ENCODE results near the gene SLC24A4. TPM values are rescaled to one million over a fixed set of nuclear protein-coding genes. Genes with fewer than 3 reads are reported as not detected.
A peak's percentile ranks its signal among the peaks of the same experiment; 100 is the strongest.

SLC24A4 gene
- total and polyA plus RNA-seq, 7 experiments from 2014 or later, result 0.10 to 15.3 (median 2.1) TPM; not detected in 4

GRCh38 chr14:92448786-92449185 lies 125.8 kb downstream of the SLC24A4 start:
- Histone ChIP-seq H3K4me3 (ENCODE audit: low read length) (no peak overlapping the region), H3K27me3 (ENCODE audit: control insufficient read depth in 2 of 2, insufficient read depth in 2 of 2, low read length in 2 of 2) (no peaks in the 10 kb centered on the region), H3K36me3 (ENCODE audit: control insufficient read depth in 2 of 3, insufficient read depth in 3 of 3, low read length in 3 of 3) (no peaks in the 10 kb centered on the region), H3K4me1 (ENCODE audit: control insufficient read depth in 2 of 2, insufficient read depth in 2 of 2, low read length in 2 of 2) (no peaks in the 10 kb centered on the region), H3K27ac (ENCODE audit: low read depth, low read length) (no peak overlapping the region), H3K9me3 (ENCODE audit: control insufficient read depth in 2 of 3, low read length in 3 of 3) (no peaks in the 10 kb centered on the region)
- ATAC-seq, result no peak
- peaks cover 0 to 5% (median 0%) of the 10 kb centered on the region in 11 donors for H3K9me3 Mint-ChIP-seq
- no peak for DNase-seq
- H3K4me1 Mint-ChIP-seq, result peaks cover 0 to 12% (median 0%) of the 10 kb centered on the region in 7 donors
- CTCF ChIA-PET, result no interaction called here
- H3K27ac Mint-ChIP-seq, result peak overlapping the region in 2 of 9 donors; percentile 36 to 56
- H3K4me3 Mint-ChIP-seq, result no peak overlapping the region
- no peaks in the 10 kb centered on the region for H3K27me3 Mint-ChIP-seq
- H3K36me3 Mint-ChIP-seq, result no peaks in the 10 kb centered on the region
- intact Hi-C loops (cut with micrococcal nuclease), result no loop called here
- POLR2A ChIA-PET, result no interaction called here

- ChIA-PET CTCF (no interaction called here), POLR2A (no interaction called here)
- Mint-ChIP-seq H3K27ac (no peak overlapping the region), H3K27me3 (no peaks in the 10 kb centered on the region), H3K4me1 (peaks cover 0 to 12% (median 0%) of the 10 kb centered on the region in 7 donors), H3K36me3 (no peaks in the 10 kb centered on the region), H3K4me3 (no peak overlapping the region), H3K9me3 (peaks cover 0 to 5% (median 0%) of the 10 kb centered on the region in 11 donors)
- no peaks in the 10 kb centered on the region for H3K27me3 ChIP-seq (ENCODE audit: control insufficient read depth in 2 of 2, insufficient read depth in 2 of 2, low read length in 2 of 2)
- H3K9me3 ChIP-seq (ENCODE audit: control insufficient read depth in 2 of 3, low read length in 3 of 3), result no peaks in the 10 kb centered on the region
- H3K4me1 ChIP-seq (ENCODE audit: control insufficient read depth in 2 of 2, insufficient read depth in 2 of 2, low read length in 2 of 2), result no peaks in the 10 kb centered on the region
- no peak overlapping the region for H3K27ac ChIP-seq (ENCODE audit: low read depth, low read length)
- DNase-seq (no peak), ATAC-seq (no peak)
- no peak overlapping the region for H3K4me3 ChIP-seq (ENCODE audit: low read length)
- H3K36me3 ChIP-seq (ENCODE audit: control insufficient read depth in 2 of 3, insufficient read depth in 3 of 3, low read length in 3 of 3), result no peaks in the 10 kb centered on the region
- intact Hi-C loops (cut with micrococcal nuclease), result no loop called here
These were observed 126.6 kb downstream of the SLC24A4 start for GRCh38 chr14:92449404-92450181.

DNA sequence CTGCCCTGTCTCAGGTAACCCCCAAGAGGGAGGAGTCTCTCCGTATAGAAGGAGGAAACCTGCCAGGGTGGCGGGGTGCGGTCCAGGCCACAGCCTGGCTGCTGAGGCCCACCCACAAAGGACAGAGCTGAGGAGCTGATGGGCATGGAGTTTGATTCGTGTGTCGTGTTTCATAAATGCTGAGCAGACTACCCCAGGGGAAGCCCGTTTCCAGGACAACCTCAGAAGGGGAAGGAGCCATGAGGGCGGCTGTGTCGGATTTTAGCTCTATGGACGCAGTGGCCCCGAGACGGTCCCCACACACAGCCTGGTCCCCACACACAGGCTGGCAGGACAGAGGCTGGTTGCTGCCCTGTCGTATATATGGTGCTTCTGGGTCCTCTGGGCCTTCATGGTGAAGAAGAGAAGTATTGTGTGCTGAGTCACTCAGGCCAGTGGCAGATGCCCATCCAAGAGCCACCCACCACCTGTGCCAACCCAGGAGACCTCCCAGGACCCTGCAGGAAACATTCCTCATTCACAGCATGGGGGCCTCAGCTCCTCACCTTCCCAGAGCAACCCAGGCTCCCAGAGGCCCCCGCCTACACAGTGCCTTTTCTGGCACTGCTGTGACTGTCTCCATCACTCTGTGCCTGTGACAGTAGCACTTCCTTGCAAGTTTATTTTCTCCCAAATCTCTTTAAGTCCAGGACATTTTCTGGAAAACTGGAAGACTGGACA lies 127.5 kb downstream of the SLC24A4 start:
- no peaks in the 10 kb centered on the region for H3K36me3 ChIP-seq (ENCODE audit: control insufficient read depth in 2 of 3, insufficient read depth in 3 of 3, low read length in 3 of 3)
- H3K9me3 Mint-ChIP-seq, result peaks cover 0 to 2% (median 0%) of the 10 kb centered on the region in 11 donors
- H3K36me3 Mint-ChIP-seq, result no peaks in the 10 kb centered on the region
- H3K27me3 Mint-ChIP-seq, result no peaks in the 10 kb centered on the region
- no peak for DNase-seq
- H3K4me1 ChIP-seq (ENCODE audit: control insufficient read depth in 2 of 2, insufficient read depth in 2 of 2, low read length in 2 of 2), result no peaks in the 10 kb centered on the region
- no peak overlapping the region for H3K4me3 ChIP-seq (ENCODE audit: low read length)
- ChIA-PET CTCF (no interaction called here), POLR2A (no interaction called here)
- H3K9me3 ChIP-seq (ENCODE audit: control insufficient read depth in 2 of 3, low read length in 3 of 3), result no peaks in the 10 kb centered on the region
- H3K4me3 Mint-ChIP-seq, result no peak overlapping the region
- H3K27ac ChIP-seq (ENCODE audit: low read depth, low read length), result no peak overlapping the region
- intact Hi-C loops (cut with micrococcal nuclease), result no loop called here
- no peak overlapping the region for H3K27ac Mint-ChIP-seq
- H3K27me3 ChIP-seq (ENCODE audit: control insufficient read depth in 2 of 2, insufficient read depth in 2 of 2, low read length in 2 of 2), result no peaks in the 10 kb centered on the region
- ATAC-seq, result peak; percentile 8
- peaks cover 0 to 12% (median 0%) of the 10 kb centered on the region in 7 donors for H3K4me1 Mint-ChIP-seq

- no peaks in the 10 kb centered on the region for H3K4me1 ChIP-seq (ENCODE audit: control insufficient read depth in 2 of 2, insufficient read depth in 2 of 2, low read length in 2 of 2)
- no peaks in the 10 kb centered on the region for H3K9me3 ChIP-seq (ENCODE audit: control insufficient read depth in 2 of 3, low read length in 3 of 3)
- ATAC-seq (no peak), DNase-seq (peak in 1 of 9 donors; percentile 9)
- Mint-ChIP-seq H3K27ac (no peak overlapping the region), H3K4me1 (peaks cover 0 to 12% (median 0%) of the 10 kb centered on the region in 7 donors), H3K9me3 (peaks cover 0 to 2% (median 0%) of the 10 kb centered on the region in 11 donors), H3K4me3 (no peak overlapping the region), H3K27me3 (no peaks in the 10 kb centered on the region), H3K36me3 (no peaks in the 10 kb centered on the region)
- intact Hi-C loops (cut with micrococcal nuclease), result no loop called here
- ChIA-PET CTCF (interaction anchor here (1.0 kb wide), 1 partner anchor 333 kb away, joined by 3 read pairs; no protein-coding TSS in a partner anchor), POLR2A (no interaction called here)
- H3K27ac ChIP-seq (ENCODE audit: low read depth, low read length), result no peak overlapping the region
- H3K4me3 ChIP-seq (ENCODE audit: low read length), result no peak overlapping the region
- H3K27me3 ChIP-seq (ENCODE audit: control insufficient read depth in 2 of 2, insufficient read depth in 2 of 2, low read length in 2 of 2), result no peaks in the 10 kb centered on the region
- H3K36me3 ChIP-seq (ENCODE audit: control insufficient read depth in 2 of 3, insufficient read depth in 3 of 3, low read length in 3 of 3), result no peaks in the 10 kb centered on the region
These were observed 128.3 kb downstream of the SLC24A4 start for GRCh38 chr14:92451245-92451644.

DNA sequence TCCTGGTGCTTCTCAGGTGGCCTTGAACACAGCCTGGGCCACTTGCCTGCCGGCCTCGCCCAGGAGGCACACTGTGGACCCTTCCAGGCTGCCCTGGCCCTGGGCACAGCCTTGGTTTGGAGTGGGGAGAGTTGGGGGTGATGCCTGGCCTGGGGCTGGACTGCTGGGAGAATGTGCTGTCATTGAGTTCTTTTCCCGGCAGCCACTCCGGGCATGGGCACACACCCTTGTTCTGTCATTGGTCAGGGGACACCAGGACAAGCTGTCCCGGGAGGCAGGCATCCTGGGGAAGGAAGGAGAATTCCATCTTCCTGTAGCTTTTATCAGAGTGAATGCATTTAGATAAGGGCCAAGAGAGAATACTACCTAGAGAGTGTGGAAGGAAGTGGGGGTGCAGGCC lies 128.8 kb downstream of the SLC24A4 start:
- Histone ChIP-seq H3K9me3 (ENCODE audit: control insufficient read depth in 2 of 3, low read length in 3 of 3) (no peaks in the 10 kb centered on the region), H3K4me3 (ENCODE audit: low read length) (no peak overlapping the region), H3K27me3 (ENCODE audit: control insufficient read depth in 2 of 2, insufficient read depth in 2 of 2, low read length in 2 of 2) (no peaks in the 10 kb centered on the region), H3K36me3 (ENCODE audit: control insufficient read depth in 2 of 3, insufficient read depth in 3 of 3, low read length in 3 of 3) (no peaks in the 10 kb centered on the region), H3K4me1 (ENCODE audit: control insufficient read depth in 2 of 2, insufficient read depth in 2 of 2, low read length in 2 of 2) (no peaks in the 10 kb centered on the region), H3K27ac (ENCODE audit: low read depth, low read length) (no peak overlapping the region)
- DNase-seq (peak in 1 of 9 donors; percentile 16), ATAC-seq (no peak)
- H3K27ac Mint-ChIP-seq, result no peak overlapping the region
- H3K27me3 Mint-ChIP-seq, result no peaks in the 10 kb centered on the region
- CTCF ChIA-PET, result interaction anchor here (1.0 kb wide), 1 partner anchor 333 kb away, joined by 3 read pairs; no protein-coding TSS in a partner anchor
- POLR2A ChIA-PET, result no interaction called here
- H3K4me3 Mint-ChIP-seq, result no peak overlapping the region
- H3K36me3 Mint-ChIP-seq, result no peaks in the 10 kb centered on the region
- H3K4me1 Mint-ChIP-seq, result peaks cover 0 to 8% (median 0%) of the 10 kb centered on the region in 7 donors
- H3K9me3 Mint-ChIP-seq, result no peaks in the 10 kb centered on the region
- intact Hi-C loops (cut with micrococcal nuclease), result no loop called here

GRCh38 chr14:92452471-92452870 lies 129.5 kb downstream of the SLC24A4 start:
- H3K36me3 Mint-ChIP-seq, result no peaks in the 10 kb centered on the region
- no peak overlapping the region for H3K4me3 Mint-ChIP-seq
- POLR2A ChIA-PET, result no interaction called here
- intact Hi-C loops (cut with micrococcal nuclease), result no loop called here
- Histone ChIP-seq H3K36me3 (ENCODE audit: control insufficient read depth in 2 of 3, insufficient read depth in 3 of 3, low read length in 3 of 3) (no peaks in the 10 kb centered on the region), H3K27ac (ENCODE audit: low read depth, low read length) (no peak overlapping the region), H3K4me3 (ENCODE audit: low read length) (no peak overlapping the region), H3K9me3 (ENCODE audit: control insufficient read depth in 2 of 3, low read length in 3 of 3) (no peaks in the 10 kb centered on the region), H3K4me1 (ENCODE audit: control insufficient read depth in 2 of 2, insufficient read depth in 2 of 2, low read length in 2 of 2) (no peaks in the 10 kb centered on the region), H3K27me3 (ENCODE audit: control insufficient read depth in 2 of 2, insufficient read depth in 2 of 2, low read length in 2 of 2) (no peaks in the 10 kb centered on the region)
- H3K4me1 Mint-ChIP-seq, result peaks cover 0 to 4% (median 0%) of the 10 kb centered on the region in 7 donors
- no peaks in the 10 kb centered on the region for H3K9me3 Mint-ChIP-seq
- ATAC-seq, result no peak
- peak overlapping the region in 2 of 9 donors; percentile 6 to 42 for H3K27ac Mint-ChIP-seq
- CTCF ChIA-PET, result interaction anchor here (1.0 kb wide), 1 partner anchor 332 kb away, joined by 3 read pairs; no protein-coding TSS in a partner anchor
- peak in 1 of 9 donors; percentile 9 for DNase-seq
- H3K27me3 Mint-ChIP-seq, result no peaks in the 10 kb centered on the region

Data from naive thymus-derived CD4-positive, alpha-beta T cell (primary cell).